ENCODE results near the gene PLS1. TPM values are rescaled to one million over a fixed set of nuclear protein-coding genes. Genes with fewer than 3 reads are reported as not detected.
"Not testable (repeated sequence)": the region's sequence is repeated elsewhere in the genome, so short reads cannot be mapped to it uniquely, and the experiment has no call there.

PLS1 gene
- total RNA-seq, 3 donors from 2014 or later (not counting 1 experiment from before 2014, with no cell fraction given): 1.2 to 2.6 (median 1.6) TPM

DNA sequence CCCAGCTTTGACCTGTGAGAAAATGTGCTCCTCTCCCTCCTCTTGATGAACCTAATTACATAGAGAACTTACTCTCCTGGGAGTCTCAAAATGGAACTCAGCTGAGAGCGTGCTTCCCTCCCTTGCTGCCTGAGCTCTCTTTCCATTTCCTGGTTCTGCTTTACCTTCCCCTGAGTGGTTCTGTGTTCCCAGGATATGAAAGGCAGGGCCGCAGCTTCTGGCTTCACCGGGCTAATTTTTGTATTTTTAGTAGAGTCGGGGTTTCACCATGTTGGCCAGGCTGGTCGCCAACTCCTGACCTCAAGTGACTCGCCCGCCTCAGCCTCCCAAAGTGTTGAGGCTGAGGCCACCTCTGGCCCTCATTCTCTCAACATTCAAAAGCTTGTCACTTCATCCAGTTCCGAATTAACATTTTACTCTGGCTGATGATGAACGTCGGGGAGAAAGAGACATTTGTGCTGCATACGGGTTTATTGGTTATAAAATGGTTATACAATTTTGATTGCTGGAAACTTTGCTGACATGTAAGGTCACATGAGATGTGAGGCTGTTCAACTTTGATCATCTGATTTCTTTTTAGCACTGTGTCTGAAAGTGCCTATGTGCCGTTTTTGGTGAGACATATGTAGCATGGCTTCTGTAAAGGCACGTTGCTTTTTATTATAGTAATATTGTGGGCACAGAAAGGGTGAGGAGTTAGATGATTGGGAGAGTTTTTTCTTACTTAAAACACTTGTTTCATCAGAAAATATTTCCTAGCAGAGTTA is 6.6 kb downstream of the PLS1 start:
- no peak overlapping the region for H3K4me3 ChIP-seq (ENCODE audit: low read length)
- no peaks in the 10 kb centered on the region for H3K27me3 ChIP-seq (ENCODE audit: control insufficient read depth, insufficient read depth, low read length)
- no peaks in the 10 kb centered on the region for H3K9me3 ChIP-seq (ENCODE audit: control insufficient read depth, insufficient read depth, low read length)
- Mint-ChIP-seq H3K9me3 (no peaks in the 10 kb centered on the region), H3K27ac (no peak overlapping the region), H3K4me3 (no peak overlapping the region), H3K27me3 (ENCODE audit: low read depth in 2 of 2) (no peaks in the 10 kb centered on the region), H3K4me1 (no peaks in the 10 kb centered on the region), H3K36me3 (no peaks in the 10 kb centered on the region)
- 90% methylated on average over 13 of the region's 13 CpGs for WGBS (ENCODE audit: insufficient coverage)
- TF ChIP-seq, protein P1, sequence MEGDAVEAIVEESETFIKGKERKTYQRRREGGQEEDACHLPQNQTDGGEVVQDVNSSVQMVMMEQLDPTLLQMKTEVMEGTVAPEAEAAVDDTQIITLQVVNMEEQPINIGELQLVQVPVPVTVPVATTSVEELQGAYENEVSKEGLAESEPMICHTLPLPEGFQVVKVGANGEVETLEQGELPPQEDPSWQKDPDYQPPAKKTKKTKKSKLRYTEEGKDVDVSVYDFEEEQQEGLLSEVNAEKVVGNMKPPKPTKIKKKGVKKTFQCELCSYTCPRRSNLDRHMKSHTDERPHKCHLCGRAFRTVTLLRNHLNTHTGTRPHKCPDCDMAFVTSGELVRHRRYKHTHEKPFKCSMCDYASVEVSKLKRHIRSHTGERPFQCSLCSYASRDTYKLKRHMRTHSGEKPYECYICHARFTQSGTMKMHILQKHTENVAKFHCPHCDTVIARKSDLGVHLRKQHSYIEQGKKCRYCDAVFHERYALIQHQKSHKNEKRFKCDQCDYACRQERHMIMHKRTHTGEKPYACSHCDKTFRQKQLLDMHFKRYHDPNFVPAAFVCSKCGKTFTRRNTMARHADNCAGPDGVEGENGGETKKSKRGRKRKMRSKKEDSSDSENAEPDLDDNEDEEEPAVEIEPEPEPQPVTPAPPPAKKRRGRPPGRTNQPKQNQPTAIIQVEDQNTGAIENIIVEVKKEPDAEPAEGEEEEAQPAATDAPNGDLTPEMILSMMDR (IDR thresholded peaks at IDR 0.05): no peak
- H3K4me1 ChIP-seq (ENCODE audit: control insufficient read depth, insufficient read depth, low read length): no peaks in the 10 kb centered on the region
- H3K36me3 ChIP-seq (ENCODE audit: control insufficient read depth, insufficient read depth, low read length): no peaks in the 10 kb centered on the region
- ATAC-seq (no peak), DNase-seq (no peak)
- no peak overlapping the region for H3K27ac ChIP-seq (ENCODE audit: low read length)
- intact Hi-C loops (cut with micrococcal nuclease): no loop called here

- H3K27ac Mint-ChIP-seq; H3K27me3 Mint-ChIP-seq (ENCODE audit: low read depth in 2 of 2); H3K27me3 ChIP-seq (ENCODE audit: control insufficient read depth, insufficient read depth, low read length); H3K4me1 ChIP-seq (ENCODE audit: control insufficient read depth, insufficient read depth, low read length); H3K9me3 Mint-ChIP-seq; H3K36me3 ChIP-seq (ENCODE audit: control insufficient read depth, insufficient read depth, low read length); H3K4me3 ChIP-seq (ENCODE audit: low read length); H3K36me3 Mint-ChIP-seq; H3K9me3 ChIP-seq (ENCODE audit: control insufficient read depth, insufficient read depth, low read length); DNase-seq; H3K4me1 Mint-ChIP-seq; H3K27ac ChIP-seq (ENCODE audit: low read length); ATAC-seq; intact Hi-C loops (cut with micrococcal nuclease); H3K4me3 Mint-ChIP-seq: not testable (repeated sequence)
- 91% methylated on average over 7 of the region's 7 CpGs for WGBS (ENCODE audit: insufficient coverage)
Measured at GRCh38 chr3:142603386-142603705, 7.2 kb downstream of the PLS1 start.

- Mint-ChIP-seq H3K9me3 (no peaks in the 10 kb centered on the region), H3K4me3 (no peak overlapping the region), H3K27me3 (ENCODE audit: low read depth in 2 of 2) (no peaks in the 10 kb centered on the region), H3K4me1 (no peaks in the 10 kb centered on the region), H3K36me3 (no peaks in the 10 kb centered on the region), H3K27ac (no peak overlapping the region)
- H3K9me3 ChIP-seq (ENCODE audit: control insufficient read depth, insufficient read depth, low read length): no peaks in the 10 kb centered on the region
- H3K4me3 ChIP-seq (ENCODE audit: low read length): no peak overlapping the region
- no peaks in the 10 kb centered on the region for H3K27me3 ChIP-seq (ENCODE audit: control insufficient read depth, insufficient read depth, low read length)
- ATAC-seq (no peak), DNase-seq (no peak)
- H3K27ac ChIP-seq (ENCODE audit: low read length): no peak overlapping the region
- TF ChIP-seq, protein P1 (IDR thresholded peaks at IDR 0.05): no peak
- no peaks in the 10 kb centered on the region for H3K36me3 ChIP-seq (ENCODE audit: control insufficient read depth, insufficient read depth, low read length)
- intact Hi-C loops (cut with micrococcal nuclease): no loop called here
- no peaks in the 10 kb centered on the region for H3K4me1 ChIP-seq (ENCODE audit: control insufficient read depth, insufficient read depth, low read length)
Measured at GRCh38 chr3:142604940-142605339, 8.7 kb downstream of the PLS1 start.

GRCh38 chr3:142608631-142609030 is 12.4 kb downstream of the PLS1 start:
- Mint-ChIP-seq H3K4me3 (no peak overlapping the region), H3K9me3 (no peaks in the 10 kb centered on the region), H3K36me3 (no peaks in the 10 kb centered on the region), H3K4me1 (no peaks in the 10 kb centered on the region), H3K27ac (no peak overlapping the region), H3K27me3 (ENCODE audit: low read depth in 2 of 2) (no peaks in the 10 kb centered on the region)
- Histone ChIP-seq H3K4me3 (ENCODE audit: low read length) (no peak overlapping the region), H3K4me1 (ENCODE audit: control insufficient read depth, insufficient read depth, low read length) (no peaks in the 10 kb centered on the region), H3K27ac (ENCODE audit: low read length) (no peak overlapping the region), H3K9me3 (ENCODE audit: control insufficient read depth, insufficient read depth, low read length) (no peaks in the 10 kb centered on the region), H3K27me3 (ENCODE audit: control insufficient read depth, insufficient read depth, low read length) (no peaks in the 10 kb centered on the region), H3K36me3 (ENCODE audit: control insufficient read depth, insufficient read depth, low read length) (no peaks in the 10 kb centered on the region)
- ATAC-seq (no peak), DNase-seq (no peak)
- whole genome bisulfite sequencing (ENCODE audit: insufficient coverage): 94% methylated on average over 1 of the region's 1 CpG
- intact Hi-C loops (cut with micrococcal nuclease): no loop called here
- TF ChIP-seq, protein P1 (IDR thresholded peaks at IDR 0.05): no peak
